ENCODE results near the gene GIT2. TPM values are rescaled to one million over a fixed set of nuclear protein-coding genes. Genes with fewer than 3 reads are reported as not detected.

GIT2 gene
- total and polyA plus RNA-seq, 2 experiments from 2014 or later: 15.8 to 20.9 TPM

DNA sequence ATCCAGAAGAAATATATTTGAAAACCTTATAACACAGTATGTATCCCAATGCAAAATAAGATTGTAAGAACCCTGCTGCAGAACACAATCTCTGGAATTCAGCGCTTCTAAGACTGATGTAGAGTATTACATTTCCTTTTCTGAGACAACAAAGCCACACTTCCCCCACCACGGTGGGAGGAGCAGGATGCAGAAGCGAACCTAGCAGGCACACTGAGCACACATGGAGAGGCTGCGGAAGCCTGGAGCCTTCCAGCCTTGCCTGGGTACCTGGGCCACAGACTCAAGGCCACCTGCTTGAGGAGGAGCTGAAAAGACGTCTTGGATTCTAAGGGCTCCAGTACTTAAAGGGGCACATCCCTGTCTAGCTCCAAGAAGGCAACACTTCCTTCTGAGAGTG, 49.7 kb downstream of the GIT2 start:
- Mint-ChIP-seq H3K4me3 (peak overlapping the region; percentile 42), H3K4me1 (peaks cover 34% of the 10 kb centered on the region), H3K27me3 (ENCODE audit: insufficient read depth, low read depth, poor library complexity) (peaks cover 4% of the 10 kb centered on the region), H3K9me3 (no peaks in the 10 kb centered on the region), H3K27ac (peak overlapping the region; percentile 91), H3K36me3 (ENCODE audit: low read depth) (peaks cover 3% of the 10 kb centered on the region; the same call in 2 of the 3 replicates)
- Histone ChIP-seq H3K27ac (ENCODE audit: low read depth) (peak overlapping the region; percentile 61; the same call in 1 of the 2 replicates), H2AFZ (no peak overlapping the region), H3K36me3 (ENCODE audit: insufficient read depth) (peaks cover 9% of the 10 kb centered on the region; the same call in 1 of the 2 replicates), H3K4me3 (no peak overlapping the region), H3K9me2 (ENCODE audit: insufficient read depth) (no peaks in the 10 kb centered on the region), H3K79me2 (replicated peaks; ENCODE audit: insufficient read depth) (no peaks in the 10 kb centered on the region), H3K4me2 (peak overlapping the region; percentile 10), H3K27me3 (ENCODE audit: insufficient read depth) (no peaks in the 10 kb centered on the region), H4K20me1 (replicated peaks; ENCODE audit: insufficient read depth) (no peaks in the 10 kb centered on the region; the same call in 1 of the 2 replicates), H3F3A (replicated peaks; ENCODE audit: low read depth) (0 out of 2 replicates have a peak, but pooled peaks cover 3% of the 10 kb centered on the region), H3K4me1 (ENCODE audit: insufficient read depth) (peaks cover 18% of the 10 kb centered on the region)
- TF ChIP-seq POLR2AphosphoS5 (IDR thresholded peaks at IDR 0.05; ENCODE audit: low read depth): no peak
- no peak for TF ChIP-seq EZH2 (IDR thresholded peaks at IDR 0.05; ENCODE audit: low read depth, unreplicated experiment)
- no peak for TF ChIP-seq ZNF114 (CRISPR knock-in tag; IDR thresholded peaks at IDR 0.05)
- TF ChIP-seq, protein P1, sequence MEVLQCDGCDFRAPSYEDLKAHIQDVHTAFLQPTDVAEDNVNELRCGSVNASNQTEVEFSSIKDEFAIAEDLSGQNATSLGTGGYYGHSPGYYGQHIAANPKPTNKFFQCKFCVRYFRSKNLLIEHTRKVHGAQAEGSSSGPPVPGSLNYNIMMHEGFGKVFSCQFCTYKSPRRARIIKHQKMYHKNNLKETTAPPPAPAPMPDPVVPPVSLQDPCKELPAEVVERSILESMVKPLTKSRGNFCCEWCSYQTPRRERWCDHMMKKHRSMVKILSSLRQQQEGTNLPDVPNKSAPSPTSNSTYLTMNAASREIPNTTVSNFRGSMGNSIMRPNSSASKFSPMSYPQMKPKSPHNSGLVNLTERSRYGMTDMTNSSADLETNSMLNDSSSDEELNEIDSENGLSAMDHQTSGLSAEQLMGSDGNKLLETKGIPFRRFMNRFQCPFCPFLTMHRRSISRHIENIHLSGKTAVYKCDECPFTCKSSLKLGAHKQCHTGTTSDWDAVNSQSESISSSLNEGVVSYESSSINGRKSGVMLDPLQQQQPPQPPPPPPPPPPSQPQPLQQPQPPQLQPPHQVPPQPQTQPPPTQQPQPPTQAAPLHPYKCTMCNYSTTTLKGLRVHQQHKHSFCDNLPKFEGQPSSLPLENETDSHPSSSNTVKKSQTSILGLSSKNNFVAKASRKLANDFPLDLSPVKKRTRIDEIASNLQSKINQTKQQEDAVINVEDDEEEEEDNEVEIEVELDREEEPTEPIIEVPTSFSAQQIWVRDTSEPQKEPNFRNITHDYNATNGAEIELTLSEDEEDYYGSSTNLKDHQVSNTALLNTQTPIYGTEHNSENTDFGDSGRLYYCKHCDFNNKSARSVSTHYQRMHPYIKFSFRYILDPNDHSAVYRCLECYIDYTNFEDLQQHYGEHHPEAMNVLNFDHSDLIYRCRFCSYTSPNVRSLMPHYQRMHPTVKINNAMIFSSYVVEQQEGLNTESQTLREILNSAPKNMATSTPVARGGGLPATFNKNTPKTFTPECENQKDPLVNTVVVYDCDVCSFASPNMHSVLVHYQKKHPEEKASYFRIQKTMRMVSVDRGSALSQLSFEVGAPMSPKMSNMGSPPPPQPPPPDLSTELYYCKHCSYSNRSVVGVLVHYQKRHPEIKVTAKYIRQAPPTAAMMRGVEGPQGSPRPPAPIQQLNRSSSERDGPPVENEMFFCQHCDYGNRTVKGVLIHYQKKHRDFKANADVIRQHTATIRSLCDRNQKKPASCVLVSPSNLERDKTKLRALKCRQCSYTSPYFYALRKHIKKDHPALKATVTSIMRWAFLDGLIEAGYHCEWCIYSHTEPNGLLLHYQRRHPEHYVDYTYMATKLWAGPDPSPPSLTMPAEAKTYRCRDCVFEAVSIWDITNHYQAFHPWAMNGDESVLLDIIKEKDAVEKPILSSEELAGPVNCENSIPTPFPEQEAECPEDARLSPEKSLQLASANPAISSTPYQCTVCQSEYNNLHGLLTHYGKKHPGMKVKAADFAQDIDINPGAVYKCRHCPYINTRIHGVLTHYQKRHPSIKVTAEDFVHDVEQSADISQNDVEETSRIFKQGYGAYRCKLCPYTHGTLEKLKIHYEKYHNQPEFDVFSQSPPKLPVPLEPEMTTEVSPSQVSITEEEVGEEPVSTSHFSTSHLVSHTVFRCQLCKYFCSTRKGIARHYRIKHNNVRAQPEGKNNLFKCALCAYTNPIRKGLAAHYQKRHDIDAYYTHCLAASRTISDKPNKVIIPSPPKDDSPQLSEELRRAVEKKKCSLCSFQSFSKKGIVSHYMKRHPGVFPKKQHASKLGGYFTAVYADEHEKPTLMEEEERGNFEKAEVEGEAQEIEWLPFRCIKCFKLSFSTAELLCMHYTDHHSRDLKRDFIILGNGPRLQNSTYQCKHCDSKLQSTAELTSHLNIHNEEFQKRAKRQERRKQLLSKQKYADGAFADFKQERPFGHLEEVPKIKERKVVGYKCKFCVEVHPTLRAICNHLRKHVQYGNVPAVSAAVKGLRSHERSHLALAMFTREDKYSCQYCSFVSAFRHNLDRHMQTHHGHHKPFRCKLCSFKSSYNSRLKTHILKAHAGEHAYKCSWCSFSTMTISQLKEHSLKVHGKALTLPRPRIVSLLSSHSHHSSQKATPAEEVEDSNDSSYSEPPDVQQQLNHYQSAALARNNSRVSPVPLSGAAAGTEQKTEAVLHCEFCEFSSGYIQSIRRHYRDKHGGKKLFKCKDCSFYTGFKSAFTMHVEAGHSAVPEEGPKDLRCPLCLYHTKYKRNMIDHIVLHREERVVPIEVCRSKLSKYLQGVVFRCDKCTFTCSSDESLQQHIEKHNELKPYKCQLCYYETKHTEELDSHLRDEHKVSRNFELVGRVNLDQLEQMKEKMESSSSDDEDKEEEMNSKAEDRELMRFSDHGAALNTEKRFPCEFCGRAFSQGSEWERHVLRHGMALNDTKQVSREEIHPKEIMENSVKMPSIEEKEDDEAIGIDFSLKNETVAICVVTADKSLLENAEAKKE (CRISPR knock-in tag; IDR thresholded peaks at IDR 0.05): no peak
- no peak for TF ChIP-seq ZNF331 (CRISPR knock-in tag; IDR thresholded peaks at IDR 0.05; ENCODE audit: low read depth)
- TF ChIP-seq STAT1 (IDR thresholded peaks at IDR 0.05; ENCODE audit: unreplicated experiment): no peak
- TF ChIP-seq CTCF (conservative IDR thresholded peaks at IDR 0.05; ENCODE audit: low read depth in 2 of 2): no peak
- TF ChIP-seq, protein P2, sequence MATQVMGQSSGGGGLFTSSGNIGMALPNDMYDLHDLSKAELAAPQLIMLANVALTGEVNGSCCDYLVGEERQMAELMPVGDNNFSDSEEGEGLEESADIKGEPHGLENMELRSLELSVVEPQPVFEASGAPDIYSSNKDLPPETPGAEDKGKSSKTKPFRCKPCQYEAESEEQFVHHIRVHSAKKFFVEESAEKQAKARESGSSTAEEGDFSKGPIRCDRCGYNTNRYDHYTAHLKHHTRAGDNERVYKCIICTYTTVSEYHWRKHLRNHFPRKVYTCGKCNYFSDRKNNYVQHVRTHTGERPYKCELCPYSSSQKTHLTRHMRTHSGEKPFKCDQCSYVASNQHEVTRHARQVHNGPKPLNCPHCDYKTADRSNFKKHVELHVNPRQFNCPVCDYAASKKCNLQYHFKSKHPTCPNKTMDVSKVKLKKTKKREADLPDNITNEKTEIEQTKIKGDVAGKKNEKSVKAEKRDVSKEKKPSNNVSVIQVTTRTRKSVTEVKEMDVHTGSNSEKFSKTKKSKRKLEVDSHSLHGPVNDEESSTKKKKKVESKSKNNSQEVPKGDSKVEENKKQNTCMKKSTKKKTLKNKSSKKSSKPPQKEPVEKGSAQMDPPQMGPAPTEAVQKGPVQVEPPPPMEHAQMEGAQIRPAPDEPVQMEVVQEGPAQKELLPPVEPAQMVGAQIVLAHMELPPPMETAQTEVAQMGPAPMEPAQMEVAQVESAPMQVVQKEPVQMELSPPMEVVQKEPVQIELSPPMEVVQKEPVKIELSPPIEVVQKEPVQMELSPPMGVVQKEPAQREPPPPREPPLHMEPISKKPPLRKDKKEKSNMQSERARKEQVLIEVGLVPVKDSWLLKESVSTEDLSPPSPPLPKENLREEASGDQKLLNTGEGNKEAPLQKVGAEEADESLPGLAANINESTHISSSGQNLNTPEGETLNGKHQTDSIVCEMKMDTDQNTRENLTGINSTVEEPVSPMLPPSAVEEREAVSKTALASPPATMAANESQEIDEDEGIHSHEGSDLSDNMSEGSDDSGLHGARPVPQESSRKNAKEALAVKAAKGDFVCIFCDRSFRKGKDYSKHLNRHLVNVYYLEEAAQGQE (IDR thresholded peaks at IDR 0.05; ENCODE audit: unreplicated experiment): no peak
- no peak for TF ChIP-seq JUNB (IDR thresholded peaks at IDR 0.05; ENCODE audit: unreplicated experiment)
- no peak for TF ChIP-seq CREB1 (CRISPR knock-in tag; IDR thresholded peaks at IDR 0.05; ENCODE audit: low read depth)
- TF ChIP-seq ETS1 (IDR thresholded peaks at IDR 0.05): no peak
- no peak for TF ChIP-seq EZH2phosphoT487 (IDR thresholded peaks at IDR 0.05; ENCODE audit: unreplicated experiment)
- TF ChIP-seq NANOG (IDR thresholded peaks at IDR 0.05; ENCODE audit: borderline replicate concordance): no peak
- ATAC-seq (peak; percentile 87), DNase-seq (ENCODE audit: low spot score) (peak; percentile 81)

All from GM23338 (cell line).